Trophoblast cell (in vitro differentiated cells and primary cell): ENCODE data around the gene ST8SIA3.

Source experiments
- DNase-seq, 2 donors: peaks; one replicate each; pipeline ENCODE4 v3.0.0-alpha.2; 2016
- H2AFZ ChIP-seq: 2 replicates; pipeline ENCODE4 v1.6.1; 2013; ENCODE audit warnings: low read length, moderate library complexity, mild to moderate bottlenecking; ENCODE audit not compliant: insufficient read depth, poor library complexity
- H2AK5ac ChIP-seq: 2 replicates; pipeline ENCODE4 v1.6.1; 2013; ENCODE audit warnings: mild to moderate bottlenecking, low read length
- H2BK120ac ChIP-seq: 2 replicates; pipeline ENCODE4 v1.6.1; 2013; ENCODE audit warnings: low read length, mild to moderate bottlenecking, moderate library complexity; ENCODE audit not compliant: insufficient read depth, poor library complexity
- H2BK12ac ChIP-seq: 2 replicates; pipeline ENCODE4 v1.6.1; 2013; ENCODE audit warnings: mild to moderate bottlenecking, low read length, moderate library complexity
- H2BK5ac ChIP-seq: 2 replicates; pipeline ENCODE4 v1.6.1; 2013; ENCODE audit warnings: low read length, low read depth, moderate library complexity, mild to moderate bottlenecking; ENCODE audit not compliant: poor library complexity
- H3K14ac ChIP-seq: 2 replicates; pipeline ENCODE4 v1.6.1; 2013; ENCODE audit warnings: mild to moderate bottlenecking, low read length
- H3K18ac ChIP-seq: 2 replicates; pipeline ENCODE4 v1.6.1; 2013; ENCODE audit warnings: mild to moderate bottlenecking, low read length
- H3K23ac ChIP-seq: 2 replicates; pipeline ENCODE4 v1.6.1; 2013; ENCODE audit warnings: low read length
- H3K27ac ChIP-seq: 2 replicates; pipeline ENCODE4 v1.5.1; 2013; ENCODE audit warnings: low read depth, mild to moderate bottlenecking, inconsistent platforms, low read length, moderate library complexity
- H3K27me3 ChIP-seq: 2 replicates; pipeline ENCODE4 v1.6.1; 2013; ENCODE audit warnings: inconsistent platforms, mild to moderate bottlenecking, low read length, moderate library complexity; ENCODE audit not compliant: insufficient read depth
- H3K36me3 ChIP-seq, 2 experiments: 1 replicate in 1 of 2; 2 replicates in 1 of 2; pipeline ENCODE4 v1.6.1; 2013; ENCODE audit warnings: low read length in 2 of 2, mild to moderate bottlenecking in 2 of 2, moderate library complexity in 1 of 2; ENCODE audit not compliant: insufficient read depth in 2 of 2, control insufficient read depth in 1 of 2
- H3K4ac ChIP-seq: 2 replicates; pipeline ENCODE4 v1.6.1; 2013; ENCODE audit warnings: low read depth, mild to moderate bottlenecking, low read length, moderate library complexity
- H3K4me1 ChIP-seq, 2 experiments: 1 replicate in 1 of 2; 2 replicates in 1 of 2; pipeline ENCODE4 v1.6.1; 2013; ENCODE audit warnings: low read length in 2 of 2, mild to moderate bottlenecking in 2 of 2, moderate library complexity in 1 of 2; ENCODE audit not compliant: insufficient read depth in 2 of 2, control insufficient read depth in 1 of 2
- H3K4me2 ChIP-seq: 2 replicates; pipeline ENCODE4 v1.6.1; 2013; ENCODE audit warnings: inconsistent platforms, mild to moderate bottlenecking, low read length, moderate library complexity
- H3K4me3 ChIP-seq: 2 replicates; pipeline ENCODE4 v1.5.1; 2013; ENCODE audit warnings: mild to moderate bottlenecking, low read depth, low read length, inconsistent platforms
- H3K79me1 ChIP-seq: one replicate; pipeline ENCODE4 v1.6.1; 2013; ENCODE audit warnings: low read length
- H3K79me2 ChIP-seq: 2 replicates; pipeline ENCODE4 v1.6.1; 2013; ENCODE audit warnings: low read length, mild to moderate bottlenecking; ENCODE audit not compliant: control insufficient read depth, insufficient read depth, poor library complexity
- H3K9ac ChIP-seq: 2 replicates; pipeline ENCODE4 v1.6.1; 2013; ENCODE audit warnings: mild to moderate bottlenecking, low read length
- H3K9me3 ChIP-seq: 2 replicates; pipeline ENCODE4 v1.6.1; 2013; ENCODE audit warnings: low read depth, mild to moderate bottlenecking, control low read depth, inconsistent platforms, low read length; ENCODE audit not compliant: insufficient read depth
- H4K12ac ChIP-seq: 2 replicates; pipeline ENCODE4 v1.6.1; 2013; ENCODE audit warnings: low read depth, mild to moderate bottlenecking, low read length, moderate library complexity
- H4K8ac ChIP-seq: 2 replicates; pipeline ENCODE4 v1.6.1; 2013; ENCODE audit warnings: low read depth, mild to moderate bottlenecking, low read length, moderate library complexity
- H4K91ac ChIP-seq: one replicate; pipeline ENCODE4 v1.6.1; 2013; ENCODE audit warnings: low read depth, mild to moderate bottlenecking, low read length, moderate library complexity
- WGBS: extraction: QIAGEN DNeasy Blood & Tissue Kit; methylation state at CpG from one replicate; pipeline ENCODE4 v1.1.7; 2013; ENCODE audit warnings: missing lambda C conversion rate; ENCODE audit not compliant: insufficient read length, insufficient coverage; ENCODE audit errors: extremely low coverage; 5-methylcytosine and 5-hydroxymethylcytosine counted together

ST8SIA3 gene

GRCh38 chr18:57352761-57353136 lies 392 bp downstream of the ST8SIA3 start:
- Histone ChIP-seq H2BK5ac (no peak overlapping the region), H3K4ac (no peak overlapping the region), H2BK12ac (no peak overlapping the region), H3K4me3 (no peak overlapping the region), H3K23ac (no peak overlapping the region), H4K8ac (no peak overlapping the region), H3K9ac (peak overlapping the region; percentile 40), H3K9me3 (no peaks in the 10 kb centered on the region), H2BK120ac (no peak overlapping the region), H2AFZ (no peak overlapping the region), H3K4me1 (peaks cover 8 to 9% of the 10 kb centered on the region in 2 experiments), H3K27me3 (peaks cover 29% of the 10 kb centered on the region), H4K12ac (no peak overlapping the region), H3K79me1 (no peaks in the 10 kb centered on the region), H3K14ac (no peak overlapping the region), H3K18ac (no peak overlapping the region), H3K4me2 (peak overlapping the region; percentile 78), H4K91ac (no peak overlapping the region), H3K79me2 (no peaks in the 10 kb centered on the region), H3K36me3 (no peaks in the 10 kb centered on the region), H3K27ac (no peak overlapping the region), H2AK5ac (no peak overlapping the region)
- DNase-seq, result no peak
- no CpG with 5 or more reads among the region's 23 CpGs for WGBS

- no peak for DNase-seq
- no peak overlapping the region for H2BK12ac ChIP-seq
- no peak overlapping the region for H3K9ac ChIP-seq
These were observed 981 bp downstream of the ST8SIA3 start for GRCh38 chr18:57353137-57353939.

DNA sequence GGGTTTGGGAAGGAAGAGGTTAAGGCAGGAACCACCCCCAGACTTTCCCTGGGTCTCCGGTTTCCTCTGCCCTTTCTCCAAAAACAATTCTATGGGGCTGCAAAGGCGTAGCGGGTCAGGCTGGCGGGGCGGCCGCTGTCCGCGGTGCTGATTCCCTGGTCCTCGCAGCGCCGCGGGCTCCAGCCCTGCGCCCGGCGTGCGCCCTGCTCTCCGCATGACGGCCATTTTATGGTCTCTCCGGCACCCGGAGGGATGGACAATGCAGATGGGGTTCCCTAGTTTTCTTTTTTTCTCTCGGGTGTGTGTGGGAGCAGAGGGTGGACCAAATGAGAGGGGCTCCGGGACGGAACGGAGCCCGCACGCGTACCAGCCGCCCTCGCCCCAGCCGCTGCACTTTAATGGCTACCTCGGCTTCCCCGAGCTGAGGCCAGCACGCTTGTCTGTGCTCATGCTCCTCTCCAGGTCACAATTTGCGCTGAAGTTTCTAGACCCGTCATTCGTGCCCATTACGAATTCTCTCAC lies 1.6 kb downstream of the ST8SIA3 start:
- no peak overlapping the region for H2AFZ ChIP-seq
- no peak overlapping the region for H3K4me3 ChIP-seq
- H3K4me1 ChIP-seq, result peaks cover 8 to 9% of the 10 kb centered on the region in 2 experiments
- H2AK5ac ChIP-seq, result no peak overlapping the region
- no peak overlapping the region for H2BK120ac ChIP-seq
- H2BK5ac ChIP-seq, result no peak overlapping the region
- no peak overlapping the region for H4K91ac ChIP-seq
- H3K4me2 ChIP-seq, result peak overlapping the region; percentile 78
- no peak overlapping the region for H3K9ac ChIP-seq
- no peak overlapping the region for H4K8ac ChIP-seq
- peak; percentile 23 to 51 for DNase-seq
- H3K79me2 ChIP-seq, result no peaks in the 10 kb centered on the region
- no peak overlapping the region for H3K4ac ChIP-seq
- H3K79me1 ChIP-seq, result no peaks in the 10 kb centered on the region
- no peak overlapping the region for H3K23ac ChIP-seq
- no peaks in the 10 kb centered on the region for H3K36me3 ChIP-seq
- H2BK12ac ChIP-seq, result no peak overlapping the region
- H3K27me3 ChIP-seq, result peaks cover 29% of the 10 kb centered on the region
- H4K12ac ChIP-seq, result no peak overlapping the region
- H3K9me3 ChIP-seq, result no peaks in the 10 kb centered on the region
- no peak overlapping the region for H3K14ac ChIP-seq
- no peak overlapping the region for H3K27ac ChIP-seq
- H3K18ac ChIP-seq, result no peak overlapping the region
- WGBS, result no CpG with 5 or more reads among the region's 37 CpGs

More at GRCh38 chr18:57353137-57353939, 981 bp downstream of the ST8SIA3 start:
- Histone ChIP-seq H3K27ac (no peak overlapping the region), H3K23ac (no peak overlapping the region), H4K12ac (no peak overlapping the region), H3K18ac (no peak overlapping the region), H2AFZ (no peak overlapping the region), H3K27me3 (peaks cover 29% of the 10 kb centered on the region), H3K9me3 (no peaks in the 10 kb centered on the region), H2BK120ac (no peak overlapping the region), H2AK5ac (no peak overlapping the region), H3K36me3 (no peaks in the 10 kb centered on the region), H2BK5ac (no peak overlapping the region), H4K91ac (no peak overlapping the region), H3K4me2 (peak overlapping the region; percentile 78), H4K8ac (no peak overlapping the region), H3K4ac (no peak overlapping the region), H3K4me3 (peak overlapping the region; percentile 5), H3K79me2 (no peaks in the 10 kb centered on the region), H3K79me1 (no peaks in the 10 kb centered on the region), H3K4me1 (peaks cover 8 to 9% of the 10 kb centered on the region in 2 experiments), H3K14ac (no peak overlapping the region)
- no CpG with 5 or more reads among the region's 61 CpGs for WGBS

GRCh38 chr18:57359433-57359832 lies 7.1 kb downstream of the ST8SIA3 start:
- H3K4ac ChIP-seq, result no peak overlapping the region
- H3K18ac ChIP-seq, result no peak overlapping the region
- H2AFZ ChIP-seq, result no peak overlapping the region
- H3K79me2 ChIP-seq, result no peaks in the 10 kb centered on the region
- no peak overlapping the region for H2BK12ac ChIP-seq
- no peak overlapping the region for H4K12ac ChIP-seq
- no peak overlapping the region for H2BK120ac ChIP-seq
- H3K14ac ChIP-seq, result no peak overlapping the region
- H3K36me3 ChIP-seq, result no peaks in the 10 kb centered on the region
- DNase-seq, result no peak
- no peaks in the 10 kb centered on the region for H3K9me3 ChIP-seq
- no CpG with 5 or more reads among the region's 4 CpGs for WGBS
- H3K4me1 ChIP-seq, result no peaks in the 10 kb centered on the region
- no peak overlapping the region for H3K4me2 ChIP-seq
- no peak overlapping the region for H3K23ac ChIP-seq
- H2AK5ac ChIP-seq, result no peak overlapping the region
- no peak overlapping the region for H3K4me3 ChIP-seq
- H3K9ac ChIP-seq, result no peak overlapping the region
- H3K27ac ChIP-seq, result no peak overlapping the region
- H3K27me3 ChIP-seq, result no peaks in the 10 kb centered on the region
- no peak overlapping the region for H4K8ac ChIP-seq
- no peak overlapping the region for H2BK5ac ChIP-seq
- no peaks in the 10 kb centered on the region for H3K79me1 ChIP-seq
- no peak overlapping the region for H4K91ac ChIP-seq
